BLaER1 (cell line): ENCODE results near the gene UNC5A.

Experiments
- H3K27ac ChIP-seq: shearing (Covaris generic); formaldehyde crosslinking; 2 replicates; pipeline ENCODE4 v1.8.1; 2022
- H3K27me3 ChIP-seq: shearing (Covaris generic); formaldehyde crosslinking; 2 replicates; pipeline ENCODE4 v1.8.1; 2022
- H3K36me3 ChIP-seq: shearing (Covaris generic); formaldehyde crosslinking; 2 replicates; pipeline ENCODE4 v1.8.1; 2022
- H3K4me1 ChIP-seq: shearing (Covaris generic); formaldehyde crosslinking; 2 replicates; pipeline ENCODE4 v1.8.1; 2022
- H3K4me2 ChIP-seq: shearing (Covaris generic); formaldehyde crosslinking; 2 replicates; pipeline ENCODE4 v1.8.1; 2022
- H3K4me3 ChIP-seq: shearing (Covaris generic); formaldehyde crosslinking; 2 replicates; pipeline ENCODE4 v1.8.1; 2022
- H3K9ac ChIP-seq: shearing (Covaris generic); formaldehyde crosslinking; 2 replicates; pipeline ENCODE4 v1.8.1; 2022
- H3K9me3 ChIP-seq: shearing (Covaris generic); formaldehyde crosslinking; 2 replicates; pipeline ENCODE4 v1.8.1; 2022
- H4K20me1 ChIP-seq: shearing (Covaris generic); formaldehyde crosslinking; 2 replicates; pipeline ENCODE4 v1.8.1; 2022
- Cebpa-rat ChIP-seq: shearing (Covaris generic); IDR thresholded peaks from 2 replicates; pipeline ENCODE4 v1.8.1; 2022

Gene UNC5A

GRCh38 chr5:176837707-176838115, 27.4 kb downstream of the UNC5A start:
- Histone ChIP-seq H3K27me3 (peaks cover 52% of the 10 kb centered on the region), H4K20me1 (peaks cover 72% of the 10 kb centered on the region; the same call in 1 of the 2 replicates), H3K4me3 (no peak overlapping the region), H3K4me1 (no peaks in the 10 kb centered on the region), H3K27ac (no peak overlapping the region), H3K36me3 (no peaks in the 10 kb centered on the region), H3K9ac (no peak overlapping the region), H3K4me2 (no peak overlapping the region), H3K9me3 (no peaks in the 10 kb centered on the region)
- TF ChIP-seq Cebpa-rat: no peak

DNA sequence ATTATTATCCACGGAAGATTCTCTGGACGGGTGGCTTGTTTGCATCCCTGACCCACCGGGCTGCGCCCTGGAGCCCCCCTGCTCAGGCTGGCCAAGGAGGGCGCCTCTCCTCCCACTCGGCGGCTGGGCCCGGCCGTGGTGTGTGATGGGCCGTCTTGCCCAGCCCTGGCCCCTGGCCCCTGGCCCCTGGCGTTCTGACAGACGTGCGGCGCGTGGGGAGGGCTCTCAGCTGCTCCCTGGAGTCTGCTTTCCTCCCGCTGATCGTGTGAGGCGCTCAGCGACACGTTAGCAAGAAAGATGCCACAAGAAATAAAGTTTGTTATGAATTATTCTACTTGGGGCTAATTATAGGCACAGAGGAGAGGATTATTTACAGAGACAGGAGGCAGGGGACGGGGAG, 33.3 kb downstream of the UNC5A start:
- Histone ChIP-seq H3K4me2 (peak overlapping the region; percentile 73), H3K27me3 (peaks cover 35% of the 10 kb centered on the region), H3K4me1 (peaks cover 26% of the 10 kb centered on the region)

DNA sequence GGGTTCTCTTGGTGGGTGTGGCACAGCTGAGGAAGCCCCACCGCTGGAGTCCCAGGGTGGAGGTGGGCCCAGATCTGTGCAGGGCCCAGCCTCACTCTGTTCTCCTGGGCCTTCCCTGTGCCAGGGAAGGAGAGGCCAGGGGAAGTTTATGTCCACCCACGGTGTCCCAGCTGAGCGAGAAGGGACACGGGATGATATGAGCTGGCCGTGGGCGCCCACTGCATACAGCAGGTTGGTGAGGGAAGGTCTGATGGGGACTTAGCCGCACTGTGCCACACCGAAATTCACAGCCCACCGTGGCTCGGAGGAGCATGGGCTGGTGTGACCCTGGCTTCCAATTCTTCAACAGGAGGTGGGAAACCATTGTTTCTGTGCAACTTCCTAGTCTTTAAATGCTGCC, 33.9 kb downstream of the UNC5A start:
- Histone ChIP-seq H3K4me2 (peak overlapping the region; percentile 73), H3K9ac (no peak overlapping the region), H3K27me3 (peaks cover 32% of the 10 kb centered on the region), H4K20me1 (peaks cover 55% of the 10 kb centered on the region; the same call in 1 of the 2 replicates), H3K9me3 (no peaks in the 10 kb centered on the region), H3K4me3 (no peak overlapping the region), H3K4me1 (peaks cover 26% of the 10 kb centered on the region), H3K36me3 (no peaks in the 10 kb centered on the region), H3K27ac (no peak overlapping the region)
- TF ChIP-seq Cebpa-rat: no peak

More for the DNA sequence above, 33.3 kb downstream of the UNC5A start:
- peaks cover 61% of the 10 kb centered on the region; the same call in 1 of the 2 replicates for H4K20me1 ChIP-seq
- H3K9me3 ChIP-seq: no peaks in the 10 kb centered on the region
- H3K4me3 ChIP-seq: no peak overlapping the region
- no peak overlapping the region for H3K27ac ChIP-seq
- TF ChIP-seq Cebpa-rat: no peak
- H3K9ac ChIP-seq: no peak overlapping the region
- H3K36me3 ChIP-seq: no peaks in the 10 kb centered on the region

GRCh38 chr5:176844706-176845391, 34.5 kb downstream of the UNC5A start:
- Histone ChIP-seq H3K27me3 (peaks cover 30% of the 10 kb centered on the region), H3K4me1 (peaks cover 26% of the 10 kb centered on the region), H3K36me3 (no peaks in the 10 kb centered on the region), H3K9me3 (no peaks in the 10 kb centered on the region), H3K4me3 (no peak overlapping the region), H4K20me1 (peaks cover 49% of the 10 kb centered on the region; the same call in 1 of the 2 replicates), H3K27ac (no peak overlapping the region), H3K4me2 (peak overlapping the region; percentile 73), H3K9ac (no peak overlapping the region)
- no peak for TF ChIP-seq Cebpa-rat

GRCh38 chr5:176845392-176845713, 35.0 kb downstream of the UNC5A start:
- H3K4me3 ChIP-seq: no peak overlapping the region

GRCh38 chr5:176846335-176847140, 36.2 kb downstream of the UNC5A start:
- H3K4me1 ChIP-seq: peaks cover 26% of the 10 kb centered on the region
- no peak overlapping the region for H3K9ac ChIP-seq
- peaks cover 16% of the 10 kb centered on the region; the same call in 1 of the 2 replicates for H3K27me3 ChIP-seq
- H4K20me1 ChIP-seq: peaks cover 32% of the 10 kb centered on the region; the same call in 1 of the 2 replicates
- no peak overlapping the region for H3K4me2 ChIP-seq
- no peaks in the 10 kb centered on the region for H3K36me3 ChIP-seq
- H3K27ac ChIP-seq: no peak overlapping the region
- no peak overlapping the region for H3K4me3 ChIP-seq
- H3K9me3 ChIP-seq: no peaks in the 10 kb centered on the region
- TF ChIP-seq Cebpa-rat: no peak

More at GRCh38 chr5:176845392-176845713, 35.0 kb downstream of the UNC5A start:
- no peak for TF ChIP-seq Cebpa-rat
- H3K36me3 ChIP-seq: no peaks in the 10 kb centered on the region
- peaks cover 26% of the 10 kb centered on the region for H3K4me1 ChIP-seq
- H3K9me3 ChIP-seq: no peaks in the 10 kb centered on the region
- no peak overlapping the region for H3K27ac ChIP-seq
- H4K20me1 ChIP-seq: peaks cover 44% of the 10 kb centered on the region; the same call in 1 of the 2 replicates
- no peak overlapping the region for H3K9ac ChIP-seq
- H3K4me2 ChIP-seq: peak overlapping the region; percentile 73
- H3K27me3 ChIP-seq: peaks cover 25% of the 10 kb centered on the region

DNA sequence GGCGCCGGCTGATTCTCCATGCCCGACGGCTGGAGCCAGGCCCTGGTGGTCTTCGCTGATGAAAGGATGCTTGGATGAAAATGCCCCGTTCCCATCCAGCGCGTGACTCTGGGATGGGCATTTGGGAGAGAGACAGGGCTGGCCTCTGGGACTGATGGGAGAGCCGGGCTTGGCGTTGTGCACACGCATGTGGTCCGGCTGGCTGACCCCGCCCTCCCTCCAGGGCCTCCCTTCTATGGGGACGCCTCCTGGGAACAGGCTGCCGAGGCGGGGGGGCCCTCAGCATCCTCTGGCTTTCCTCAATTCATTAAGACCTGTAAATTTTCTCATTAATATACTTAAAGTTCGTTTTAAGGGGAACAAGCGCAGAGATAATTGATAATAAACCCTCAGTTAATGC, 36.8 kb downstream of the UNC5A start:
- Histone ChIP-seq H3K4me1 (peaks cover 26% of the 10 kb centered on the region), H3K4me3 (no peak overlapping the region), H3K27ac (no peak overlapping the region), H3K27me3 (peaks cover 16% of the 10 kb centered on the region; the same call in 1 of the 2 replicates), H3K4me2 (no peak overlapping the region), H3K9me3 (no peaks in the 10 kb centered on the region), H3K36me3 (no peaks in the 10 kb centered on the region), H3K9ac (no peak overlapping the region), H4K20me1 (peaks cover 36% of the 10 kb centered on the region; the same call in 1 of the 2 replicates)
- no peak for TF ChIP-seq Cebpa-rat

DNA sequence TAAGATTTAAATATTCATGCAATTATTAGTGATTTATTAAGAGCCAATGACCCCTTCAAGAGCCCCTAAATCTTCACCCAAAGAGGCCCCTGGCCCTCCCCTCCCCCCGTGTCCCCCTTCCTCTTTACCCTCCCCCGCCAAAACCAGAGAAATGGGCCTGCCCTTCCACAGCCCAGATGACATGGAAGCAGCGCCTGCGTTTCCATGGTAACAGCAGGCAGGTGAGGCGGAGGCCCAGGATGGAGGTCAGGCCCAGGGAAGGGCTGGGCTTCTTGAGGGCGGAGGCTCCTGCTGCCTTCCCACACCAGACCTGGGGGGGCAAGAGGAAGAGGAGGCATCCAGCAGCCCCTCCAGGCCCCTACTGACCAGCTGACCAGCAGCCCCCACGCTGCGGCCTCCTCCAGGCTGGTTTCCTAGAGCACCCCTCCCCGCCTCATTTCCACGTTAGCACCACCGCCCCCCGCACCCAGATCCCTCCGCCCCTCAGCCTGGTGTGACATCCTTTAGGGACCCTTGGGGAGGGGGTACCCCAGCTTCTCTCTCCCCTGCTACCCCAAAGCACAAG, 37.4 kb downstream of the UNC5A start:
- TF ChIP-seq Cebpa-rat: no peak
- Histone ChIP-seq H3K9ac (no peak overlapping the region), H3K9me3 (no peaks in the 10 kb centered on the region), H3K4me3 (no peak overlapping the region), H3K36me3 (no peaks in the 10 kb centered on the region), H3K27ac (no peak overlapping the region), H3K4me2 (no peak overlapping the region), H3K4me1 (peaks cover 26% of the 10 kb centered on the region), H4K20me1 (peaks cover 41% of the 10 kb centered on the region; the same call in 1 of the 2 replicates), H3K27me3 (peaks cover 16% of the 10 kb centered on the region; the same call in 1 of the 2 replicates)

GRCh38 chr5:176848651-176849050, 38.3 kb downstream of the UNC5A start:
- no peaks in the 10 kb centered on the region for H3K9me3 ChIP-seq
- H3K9ac ChIP-seq: no peak overlapping the region
- H3K4me3 ChIP-seq: no peak overlapping the region
- peaks cover 24% of the 10 kb centered on the region for H3K4me1 ChIP-seq
- H3K4me2 ChIP-seq: no peak overlapping the region
- peaks cover 21% of the 10 kb centered on the region; the same call in 1 of the 2 replicates for H3K27me3 ChIP-seq
- peaks cover 39% of the 10 kb centered on the region; the same call in 1 of the 2 replicates for H4K20me1 ChIP-seq
- no peak for TF ChIP-seq Cebpa-rat
- H3K27ac ChIP-seq: no peak overlapping the region
- H3K36me3 ChIP-seq: no peaks in the 10 kb centered on the region
